HG03108 (cell line): ENCODE data around the gene TMEM181.
"Not testable (repeated sequence)": the region's sequence is repeated elsewhere in the genome, so short reads cannot be mapped to it uniquely, and the experiment has no call there.

Experiments used
- ATAC-seq: cut with Tn5 transposase; IDR thresholded peaks from one replicate; pipeline ENCODE4 v1.9.1; 2021; ENCODE audit warnings: moderate library complexity; ENCODE audit not compliant: unreplicated experiment

Gene TMEM181

DNA sequence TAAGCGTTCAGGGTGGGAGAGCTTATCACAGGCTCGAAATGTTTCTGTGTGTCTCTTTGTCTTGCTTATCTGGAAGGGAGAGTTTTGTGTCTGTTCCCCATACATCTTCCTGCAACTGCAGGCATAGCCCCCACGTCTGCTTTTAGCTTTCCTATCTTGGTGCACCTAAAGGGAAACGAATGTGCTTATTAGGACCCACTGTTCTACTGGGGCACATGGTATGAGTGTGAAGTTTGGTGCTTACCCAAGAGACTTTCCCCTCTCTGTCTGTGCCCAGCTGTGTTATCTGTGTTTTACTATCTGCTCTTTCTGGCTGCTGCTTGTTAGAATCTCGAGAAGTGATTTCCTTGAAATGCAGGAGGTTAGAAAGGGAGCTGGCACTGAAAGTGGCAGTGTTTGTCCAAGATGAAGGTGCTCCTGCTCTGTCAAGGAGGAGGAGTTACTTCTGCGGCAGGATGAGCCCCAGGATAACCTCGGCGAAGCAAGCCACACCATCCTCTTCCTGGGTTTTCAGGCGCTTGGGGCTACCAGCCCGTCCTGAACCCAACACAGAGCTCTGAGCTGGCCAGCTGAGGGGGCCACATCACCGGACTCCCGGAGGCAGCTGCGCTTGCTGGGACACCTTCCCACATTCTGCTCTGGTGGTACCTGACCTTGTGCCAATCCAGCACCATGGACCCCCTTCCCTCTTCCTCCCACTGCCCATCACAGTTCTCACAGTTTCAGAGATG lies 61.2 kb downstream of the TMEM181 start:
- no peak for ATAC-seq

- ATAC-seq, result no peak
These were observed 62.0 kb downstream of the TMEM181 start for GRCh38 chr6:158621694-158622544.

DNA sequence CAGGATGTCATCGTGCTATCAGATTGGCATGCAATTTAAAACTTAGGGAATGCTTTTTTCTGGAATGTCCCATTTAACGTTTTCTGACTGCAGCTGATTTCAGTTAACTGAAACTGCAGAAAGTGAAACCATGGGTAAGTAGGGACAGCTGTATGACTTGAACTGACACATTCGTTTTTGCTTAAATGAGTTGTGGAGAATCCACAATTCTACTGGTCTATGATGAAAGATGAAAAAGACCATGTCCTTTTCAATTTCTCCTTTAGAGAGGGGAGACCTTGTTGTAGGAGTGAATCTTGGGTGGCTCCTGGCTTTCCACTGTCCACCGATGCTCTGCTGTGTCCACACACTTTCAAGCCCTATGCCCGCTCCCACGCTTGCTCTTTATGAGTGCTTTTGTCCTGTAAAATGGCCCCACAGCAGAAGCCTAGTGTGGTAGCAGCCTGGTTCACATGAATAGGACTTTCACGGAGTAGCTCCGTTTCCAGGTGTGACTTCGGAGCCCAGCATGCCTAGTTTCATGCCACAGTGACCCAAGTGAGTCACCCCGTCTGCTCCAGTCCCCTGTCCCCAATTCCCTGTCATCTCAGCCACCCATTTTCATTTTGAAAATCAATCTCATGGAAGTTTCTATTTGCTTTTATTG lies 62.8 kb downstream of the TMEM181 start:
- no peak for ATAC-seq

DNA sequence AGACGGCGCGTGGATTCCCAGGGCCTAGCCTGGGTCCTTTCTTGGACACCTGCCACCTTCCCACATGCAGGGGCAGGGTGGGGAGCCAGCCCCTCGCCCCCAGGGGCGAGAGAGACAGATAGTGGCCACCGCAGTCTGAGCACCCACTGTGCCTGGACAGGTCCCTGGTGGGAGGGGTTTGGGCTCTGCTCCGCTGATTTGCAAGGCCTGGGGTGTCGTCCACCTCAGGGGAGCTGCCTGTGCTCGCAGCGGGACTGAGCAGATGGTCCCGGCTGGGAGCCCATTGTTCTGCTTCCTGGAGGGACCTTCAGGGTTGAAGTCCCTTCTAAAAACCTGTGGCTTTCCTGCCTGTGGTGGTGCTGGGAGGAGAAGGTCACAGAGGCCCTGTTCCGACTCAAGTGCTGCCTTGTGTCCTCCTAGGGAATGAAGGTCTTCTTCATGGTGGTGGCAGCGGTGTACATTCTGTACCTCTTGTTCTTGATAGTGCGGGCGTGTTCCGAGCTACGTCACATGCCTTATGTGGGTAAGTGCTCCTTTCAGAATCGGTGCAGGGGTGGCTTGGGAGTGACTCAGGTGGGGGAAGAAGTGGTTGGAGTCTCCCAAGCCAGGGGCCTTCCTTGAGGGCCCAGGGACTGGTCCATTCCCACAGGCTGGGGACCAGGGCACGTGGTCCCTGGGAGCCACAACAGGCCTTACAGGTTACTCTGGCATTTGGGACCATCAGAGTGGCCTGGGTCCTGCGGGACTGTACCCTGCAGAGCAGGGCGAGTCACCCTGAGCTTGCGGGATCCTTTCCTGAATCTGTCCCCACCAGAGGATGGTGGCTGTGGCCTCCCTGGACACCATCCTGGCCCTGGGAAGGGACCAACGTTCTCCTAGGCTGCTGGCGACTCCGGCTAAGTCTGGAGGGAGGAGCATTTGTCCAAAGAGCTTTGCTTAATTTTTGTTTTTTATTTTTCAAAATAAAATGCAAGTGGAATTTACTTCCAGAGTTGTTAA lies 65.1 kb downstream of the TMEM181 start:
- no peak for ATAC-seq

DNA sequence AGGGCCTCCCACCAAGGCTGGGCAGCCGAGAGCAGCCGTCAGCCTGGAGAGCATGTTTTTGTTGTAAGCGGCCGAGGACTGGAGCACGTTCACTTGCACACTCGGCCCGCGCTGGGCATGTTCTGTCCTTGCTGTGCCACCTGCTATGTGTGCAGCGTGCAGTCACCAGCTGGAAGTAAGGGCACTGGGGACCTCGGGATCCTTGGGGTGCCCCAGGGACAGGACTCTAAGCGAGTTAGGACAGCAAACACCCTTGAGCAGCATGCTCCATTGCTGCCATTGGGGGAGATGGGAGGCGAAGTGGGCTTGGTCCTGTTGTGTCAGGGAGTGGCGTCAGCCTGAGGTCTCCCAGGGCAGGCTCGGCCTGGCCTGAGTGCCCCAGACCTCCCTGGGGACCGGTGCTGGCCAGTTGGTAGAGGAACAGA lies 66.0 kb downstream of the TMEM181 start:
- ATAC-seq, result no peak

GRCh38 chr6:158626360-158627167 lies 66.7 kb downstream of the TMEM181 start:
- no peak for ATAC-seq

DNA sequence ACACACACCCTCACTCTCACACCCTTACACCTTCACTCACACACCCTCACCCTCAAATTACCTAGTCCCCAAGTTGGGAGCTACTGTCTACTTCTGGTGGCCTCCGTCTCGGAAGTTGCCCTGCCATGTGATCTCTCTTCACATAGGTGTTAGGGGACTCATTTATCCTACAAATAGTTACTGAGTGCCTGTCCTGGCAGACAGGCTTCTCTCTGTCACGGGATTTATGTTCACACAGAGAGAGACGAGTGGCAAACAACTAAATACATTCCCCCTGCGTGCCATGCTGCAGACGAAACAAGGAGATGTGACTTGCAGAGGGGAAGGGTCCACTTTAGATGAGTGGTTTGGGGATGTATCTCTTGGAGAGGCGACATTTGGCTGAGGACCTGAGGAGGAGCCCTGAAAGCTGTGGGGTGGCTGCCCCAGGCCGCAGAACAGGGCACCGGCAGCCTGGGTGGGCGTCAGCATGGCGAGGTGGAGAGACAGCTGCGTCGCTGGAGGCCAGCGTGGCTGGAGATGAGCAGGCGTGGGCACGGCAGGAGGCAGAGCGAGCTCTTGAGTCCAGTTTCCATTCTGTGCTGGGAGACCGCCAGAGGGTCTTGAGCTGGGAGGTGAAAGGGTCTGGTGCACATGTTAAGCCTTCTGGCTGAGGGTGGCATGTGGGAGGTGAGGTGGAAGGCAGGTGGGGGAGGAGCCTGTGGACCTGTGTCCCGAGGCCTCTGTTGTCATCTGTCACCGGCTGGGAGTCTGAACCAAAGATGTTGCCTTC lies 67.5 kb downstream of the TMEM181 start:
- ATAC-seq, result no peak

DNA sequence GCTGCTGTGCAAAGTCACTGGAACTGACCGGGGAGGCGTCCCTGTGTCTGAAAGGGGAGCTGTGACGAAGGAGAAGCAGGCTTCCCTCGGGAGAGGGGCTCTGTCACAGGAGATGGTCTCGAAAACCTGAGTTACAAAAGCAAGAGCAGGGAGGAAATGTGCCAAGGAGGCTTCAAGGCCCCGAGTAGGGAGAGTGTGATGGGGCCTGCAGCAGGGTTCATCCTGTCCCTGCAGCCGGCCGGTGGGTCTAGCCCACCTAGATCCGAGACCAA lies 68.0 kb downstream of the TMEM181 start:
- ATAC-seq, result no peak

DNA sequence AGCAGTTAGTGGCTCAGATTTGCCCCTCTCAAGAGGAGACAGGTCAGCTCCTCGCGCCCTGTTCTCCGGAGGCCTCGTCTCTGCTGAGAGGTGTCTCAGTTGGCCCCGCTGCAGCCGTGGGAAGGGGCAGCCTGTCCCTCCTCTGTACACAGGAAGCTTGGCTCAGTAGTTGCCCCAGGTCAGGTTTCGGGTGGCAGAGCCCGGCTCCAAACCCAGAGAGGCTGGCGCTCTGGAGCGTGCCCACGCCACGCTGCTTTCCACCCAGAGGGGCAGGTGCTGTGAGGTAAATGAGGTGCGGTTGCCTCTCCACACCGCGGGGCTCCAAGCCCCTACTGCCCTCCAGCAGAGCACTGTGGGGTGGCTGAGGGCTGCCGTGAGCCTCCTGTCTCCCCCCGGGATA lies 68.7 kb downstream of the TMEM181 start:
- no peak for ATAC-seq

DNA sequence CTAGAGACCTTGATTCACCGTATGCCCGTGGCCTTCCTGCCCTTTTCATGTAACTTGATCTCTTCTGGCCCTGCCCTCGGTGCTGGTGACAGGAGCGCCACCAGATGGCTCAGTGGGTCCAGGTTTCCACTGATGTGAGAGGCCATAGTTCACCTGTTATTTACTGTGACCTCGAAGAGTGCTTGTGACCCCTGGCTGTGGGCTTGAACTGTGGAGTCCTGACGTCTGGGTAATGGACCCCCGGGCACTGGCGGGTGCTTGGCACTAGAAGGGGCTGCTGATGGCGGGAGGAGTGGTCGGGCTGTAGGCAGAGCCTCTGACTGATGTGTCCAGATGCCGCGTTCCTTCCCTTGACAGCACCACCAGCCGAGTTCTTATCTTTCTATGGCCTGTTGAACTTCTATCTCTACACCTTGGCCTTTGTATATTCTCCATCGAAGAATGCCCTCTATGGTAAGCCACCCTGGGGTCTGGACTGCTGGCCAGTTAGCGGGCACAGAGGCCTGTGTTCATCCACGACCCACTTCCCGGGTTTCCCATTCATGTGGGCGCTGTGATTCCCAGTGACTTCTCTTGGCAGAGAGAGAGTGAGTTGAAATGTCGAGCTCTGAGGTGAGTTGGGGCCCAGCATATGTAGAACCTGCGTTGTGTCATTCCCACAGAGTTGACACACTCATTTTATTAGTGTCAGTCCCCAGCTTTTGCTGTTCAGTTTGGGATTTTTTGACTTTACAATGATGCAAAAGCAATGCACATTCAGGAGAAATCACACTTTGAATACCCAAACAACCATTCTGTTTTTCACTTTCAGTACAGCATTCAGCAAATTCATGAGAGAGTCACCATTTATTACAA lies 69.7 kb downstream of the TMEM181 start:
- ATAC-seq, result no peak

DNA sequence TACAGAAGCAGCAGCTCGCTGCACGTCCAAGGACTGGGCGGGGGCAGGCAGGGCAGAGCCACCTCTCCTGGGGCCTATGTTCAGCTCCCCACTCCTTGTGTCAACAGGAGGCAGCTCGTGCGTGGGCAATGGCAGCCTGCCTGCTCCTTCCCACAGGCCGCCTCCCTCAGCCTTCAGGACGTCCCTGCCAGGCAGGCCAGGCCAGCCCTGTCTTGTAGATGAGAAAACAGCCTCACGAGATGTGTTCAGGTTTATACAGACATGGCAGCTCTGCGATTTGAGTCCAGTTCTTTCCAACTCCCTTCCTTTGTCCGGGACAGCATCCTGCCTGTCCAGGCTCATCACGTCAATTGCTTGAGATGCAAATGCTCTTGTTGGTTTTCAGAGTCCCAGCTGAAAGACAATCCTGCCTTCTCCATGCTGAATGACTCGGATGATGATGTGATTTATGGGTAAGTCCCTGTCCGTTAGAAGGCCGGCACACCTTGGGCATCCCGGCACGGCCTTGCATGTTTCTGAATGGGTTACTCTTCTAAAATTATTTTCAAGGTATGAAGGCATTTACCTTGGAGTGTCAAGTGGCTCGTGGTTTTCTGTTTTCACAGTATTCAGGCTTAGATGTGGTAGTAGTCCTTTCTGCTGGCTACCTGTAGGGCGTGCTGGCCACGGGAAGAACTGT lies 71.2 kb downstream of the TMEM181 start:
- ATAC-seq, result no peak

DNA sequence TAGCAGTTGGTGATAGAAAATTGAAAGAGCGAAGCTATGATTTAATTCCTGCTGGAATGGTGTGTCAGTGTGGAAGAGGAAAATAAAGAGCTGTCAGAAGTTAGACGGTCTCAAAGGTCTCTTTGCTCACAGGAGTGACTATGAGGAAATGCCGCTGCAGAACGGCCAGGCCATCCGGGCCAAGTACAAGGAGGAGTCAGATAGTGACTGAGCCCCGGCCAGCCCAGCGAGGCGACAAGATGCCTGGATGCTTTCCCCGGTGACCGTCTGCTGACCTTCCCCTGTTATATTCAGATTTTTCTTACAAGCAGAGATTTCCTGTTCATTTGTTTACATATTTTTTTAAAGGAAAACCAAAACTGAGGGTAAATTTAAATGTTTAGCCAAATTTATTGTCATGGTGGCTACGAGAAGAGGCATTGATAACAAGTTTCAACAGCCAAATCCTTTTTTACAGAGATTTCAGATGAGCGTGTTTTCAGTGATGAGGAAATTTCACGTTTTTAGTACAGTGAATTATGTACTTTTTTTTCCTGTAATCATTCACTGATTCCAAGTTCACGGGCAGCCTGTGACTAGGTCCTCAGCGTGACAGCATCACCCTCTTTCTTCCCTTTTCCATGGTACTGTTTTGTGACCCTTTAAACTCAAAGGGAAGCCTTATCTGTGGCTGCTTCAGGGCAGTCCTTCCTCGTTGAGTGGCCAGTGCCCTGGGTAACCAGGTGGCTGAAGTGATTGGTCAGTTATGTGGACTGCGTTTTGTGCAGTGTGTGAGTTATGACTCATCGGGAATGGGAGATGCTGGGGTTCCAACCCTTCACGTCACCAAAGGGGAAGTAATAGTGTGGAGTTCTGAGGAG lies 72.0 kb downstream of the TMEM181 start:
- ATAC-seq, result no peak

GRCh38 chr6:158632538-158633119 lies 72.7 kb downstream of the TMEM181 start:
- not testable (repeated sequence) for ATAC-seq

GRCh38 chr6:158633127-158633526 lies 73.2 kb downstream of the TMEM181 start:
- ATAC-seq, result no peak

DNA sequence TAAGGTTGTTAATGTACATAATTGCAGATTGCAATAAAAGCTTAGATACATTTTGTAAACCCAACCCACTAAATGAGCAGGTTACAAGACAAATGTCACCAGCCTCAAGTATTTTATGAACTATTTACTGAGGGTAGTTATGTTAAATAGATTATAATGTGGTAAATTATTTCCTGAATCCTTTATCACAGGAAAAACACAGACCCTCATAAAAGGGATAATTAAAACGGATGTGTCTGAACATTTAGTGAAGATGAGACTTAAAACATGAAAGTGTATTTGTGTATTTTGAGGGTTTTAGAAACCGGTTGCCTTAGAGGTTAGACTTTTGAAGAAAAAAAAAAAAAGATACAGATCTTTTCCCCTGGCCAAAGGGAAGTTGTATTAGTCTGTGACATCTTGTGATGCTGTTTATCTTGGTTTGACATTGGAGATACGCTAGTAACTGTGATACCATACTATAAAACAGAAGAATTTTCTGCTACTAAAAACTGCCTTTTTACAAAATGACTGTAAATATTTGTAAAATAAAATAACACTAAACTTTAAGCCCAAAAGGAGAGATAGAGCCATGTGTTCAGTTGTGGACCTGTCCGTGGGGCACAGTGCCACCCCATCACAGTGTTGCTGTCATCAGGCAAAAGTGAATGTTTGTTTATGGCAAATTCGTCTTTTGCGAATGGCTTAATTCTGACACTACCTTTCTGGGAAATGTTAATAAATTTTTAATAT lies 75.0 kb downstream of the TMEM181 start:
- no peak for ATAC-seq
